NCI-H460 (cell line): ENCODE data around the gene PDZD2. TPM values are rescaled to one million over a fixed set of nuclear protein-coding genes. Genes with fewer than 3 reads are reported as not detected.

Experiments used
- DNase-seq: peaks from one replicate; pipeline ENCODE4 v3.0.0-alpha.2; 2016; ENCODE audit warnings: low read depth; ENCODE audit errors: extremely low read depth
- total RNA-seq: library from RNA; depleted of rRNA; stranded (reverse); fragments of >200 nt; shearing (Covaris generic); gene quantifications from 2 replicates; pipeline ENCODE4 v1.2.3, GENCODE V29; 2014

Gene PDZD2
- total RNA-seq, 1 experiment from 2014 or later: not detected

DNA sequence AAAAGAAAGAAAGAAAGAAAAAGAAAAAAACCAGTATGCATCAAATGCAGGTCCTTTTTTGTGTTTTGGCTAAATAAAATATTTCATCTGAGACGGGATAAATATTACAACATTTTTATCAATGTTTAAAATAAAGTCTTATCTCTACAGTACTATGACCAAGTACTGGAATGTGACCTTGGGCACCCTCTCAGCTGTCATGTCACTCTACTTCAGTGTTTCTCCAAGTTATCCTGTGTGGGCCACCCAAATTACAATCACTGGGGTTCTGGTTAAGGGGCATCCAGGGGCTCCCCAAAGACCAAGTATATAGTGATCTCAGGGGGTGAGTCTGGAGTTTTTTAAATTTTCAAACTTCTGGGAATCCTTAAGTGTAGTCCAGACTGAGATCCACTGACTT, 3.5 kb upstream of the PDZD2 start:
- DNase-seq: no peak

GRCh38 chr5:31637851-31638250, 1.1 kb upstream of the PDZD2 start:
- DNase-seq: no peak

DNA sequence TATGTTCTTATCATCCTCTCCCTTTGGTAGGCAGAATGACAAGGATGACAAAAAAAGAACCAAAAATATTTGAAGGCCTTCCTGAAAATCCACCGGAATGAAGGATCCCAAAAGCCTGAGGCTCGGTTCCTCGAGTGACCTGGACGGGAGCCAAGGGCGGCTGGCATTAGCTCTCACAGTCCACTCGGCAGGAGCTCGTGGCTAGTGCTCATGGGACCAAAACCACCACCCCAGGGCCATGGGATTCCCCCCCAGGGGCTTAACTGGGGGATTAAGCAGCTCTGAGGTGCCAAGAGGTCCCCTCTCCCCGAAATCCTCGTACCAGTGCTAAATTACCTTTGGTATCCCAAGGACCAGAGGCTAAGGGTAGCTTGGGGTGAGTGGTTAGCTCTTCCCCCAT, 586 bp upstream of the PDZD2 start:
- DNase-seq: no peak

DNA sequence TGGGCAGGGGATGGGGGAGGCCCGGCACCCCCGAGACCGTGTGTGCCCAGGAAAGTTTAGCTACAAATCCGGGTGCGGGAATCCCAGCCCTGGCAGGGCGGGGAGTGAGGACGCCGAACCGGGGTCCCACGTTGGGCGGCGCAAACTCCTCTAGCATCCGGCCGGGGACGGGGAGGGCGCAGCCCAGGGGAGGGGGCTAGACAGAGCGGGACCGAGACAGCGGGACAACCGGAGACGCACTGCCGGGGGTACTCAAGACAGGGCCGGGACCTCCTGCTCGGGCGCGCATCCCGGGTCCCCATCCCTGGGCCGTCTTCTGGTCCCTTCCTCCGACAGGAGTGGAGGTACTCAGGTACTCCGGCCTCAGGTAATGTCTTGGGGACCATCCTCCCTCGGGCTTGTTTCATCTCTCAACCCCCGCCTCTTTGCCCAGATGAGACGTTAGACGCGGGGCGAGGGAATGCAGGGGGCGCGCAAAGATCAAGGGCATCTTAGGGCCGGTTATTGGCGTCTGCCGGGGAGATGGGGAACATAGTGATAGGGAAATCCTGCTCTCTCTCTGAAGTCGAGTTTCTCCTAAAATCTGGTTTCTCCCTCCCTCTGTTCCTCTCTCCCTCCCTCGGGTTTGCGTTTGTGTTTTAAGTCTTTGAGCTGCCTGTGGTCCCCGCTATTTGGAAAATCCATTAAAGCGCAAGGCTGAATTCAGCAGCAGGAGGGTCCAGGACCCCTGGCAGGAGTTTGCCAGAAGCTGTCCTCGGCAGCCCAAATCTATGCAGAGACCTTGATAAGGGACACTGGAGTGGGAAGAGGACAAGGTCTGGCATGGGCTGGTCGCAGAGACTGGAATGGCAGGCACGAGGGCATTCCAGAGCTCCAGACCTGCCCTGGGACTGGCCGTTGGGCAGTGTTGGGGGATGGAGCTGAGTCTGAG, 815 bp downstream of the PDZD2 start:
- no peak for DNase-seq

DNA sequence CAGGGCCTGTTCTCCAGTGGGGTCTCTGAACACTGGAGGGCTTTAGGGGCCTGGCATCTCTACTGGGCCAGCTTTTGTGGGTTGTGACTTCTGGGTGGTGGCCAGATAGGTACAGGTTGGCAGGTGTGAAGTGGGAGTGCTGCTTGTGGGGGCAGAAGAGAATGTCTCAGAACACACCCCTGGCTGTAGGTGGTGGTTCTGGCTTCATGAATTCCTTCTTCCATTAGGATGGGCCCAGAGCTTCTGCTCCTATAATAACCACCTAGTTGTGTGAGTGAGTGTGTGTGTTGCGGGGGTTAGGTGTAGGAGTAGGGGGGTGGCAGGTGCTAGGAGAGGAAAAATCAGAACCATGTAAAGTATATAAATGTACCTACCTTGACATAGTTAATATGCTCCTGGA, 1.6 kb downstream of the PDZD2 start:
- DNase-seq: no peak

DNA sequence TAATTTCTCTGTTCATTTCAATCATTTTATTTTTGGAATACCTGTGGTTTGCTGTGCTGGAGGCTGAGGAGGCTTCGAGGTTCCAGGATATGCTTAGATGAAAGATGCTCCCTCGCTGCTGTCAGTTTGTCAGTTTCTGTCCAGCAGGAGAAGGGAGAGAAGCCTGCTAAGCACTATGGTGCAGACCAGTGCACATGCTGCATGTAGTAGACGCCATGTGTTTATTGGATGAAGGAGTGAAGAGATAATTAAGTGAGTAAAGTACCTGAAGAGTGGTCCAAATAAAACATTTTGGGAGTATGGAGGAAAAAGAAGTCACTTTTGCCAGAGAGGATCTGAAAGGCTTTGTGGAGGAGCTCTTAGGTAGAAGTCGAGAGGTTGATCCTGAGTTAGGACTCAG, 2.1 kb downstream of the PDZD2 start:
- DNase-seq: no peak

- no peak for DNase-seq
Measured at GRCh38 chr5:31641575-31641974, 2.6 kb downstream of the PDZD2 start.

- no peak for DNase-seq
Measured at GRCh38 chr5:31645420-31646081, 6.6 kb downstream of the PDZD2 start.

- no peak for DNase-seq
Measured at GRCh38 chr5:31648326-31648725, 9.4 kb downstream of the PDZD2 start.

- DNase-seq: no peak
Measured at GRCh38 chr5:31651241-31651640, 12.3 kb downstream of the PDZD2 start.

DNA sequence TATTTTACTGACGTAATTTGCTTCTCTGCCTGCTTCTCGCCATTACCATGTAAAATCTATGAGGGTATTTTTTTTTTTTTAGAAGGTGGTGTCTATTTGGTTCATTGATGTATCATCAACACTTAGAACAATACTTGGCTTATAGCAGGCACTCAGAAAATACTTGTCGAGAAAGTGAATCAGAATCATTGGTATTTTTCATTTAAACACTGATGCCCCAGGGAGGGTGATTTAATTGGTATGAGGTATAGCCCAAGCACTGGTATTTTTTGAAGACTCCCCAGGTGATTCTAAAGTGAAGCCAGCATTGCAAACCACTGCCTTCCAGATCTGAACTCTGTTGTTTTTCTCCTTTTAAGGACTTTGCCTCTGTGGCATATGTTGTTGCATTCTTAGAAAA, 16.6 kb downstream of the PDZD2 start:
- no peak for DNase-seq

DNA sequence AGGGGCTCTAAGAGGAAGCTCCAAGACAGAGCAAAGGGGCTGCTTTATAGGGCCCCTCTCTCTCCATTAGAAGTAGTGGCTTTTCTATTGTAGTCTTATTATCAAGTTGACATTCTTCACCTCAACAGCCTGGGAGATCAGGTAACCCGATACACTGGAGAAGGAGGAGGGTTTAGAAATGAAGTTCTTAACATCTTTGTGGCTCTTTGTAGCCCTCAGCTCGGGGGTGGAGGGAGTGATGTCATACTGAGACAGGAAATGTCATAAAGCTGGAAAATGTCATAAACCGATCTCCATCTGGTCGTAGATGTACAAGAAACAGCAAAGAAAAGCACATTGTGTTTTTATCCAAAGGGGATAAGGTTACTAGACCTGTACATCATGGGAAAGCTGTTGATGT, 17.9 kb downstream of the PDZD2 start:
- DNase-seq: no peak

GRCh38 chr5:31657315-31657979, 18.5 kb downstream of the PDZD2 start:
- no peak for DNase-seq

GRCh38 chr5:31661257-31661656, 22.3 kb downstream of the PDZD2 start:
- DNase-seq: no peak

DNA sequence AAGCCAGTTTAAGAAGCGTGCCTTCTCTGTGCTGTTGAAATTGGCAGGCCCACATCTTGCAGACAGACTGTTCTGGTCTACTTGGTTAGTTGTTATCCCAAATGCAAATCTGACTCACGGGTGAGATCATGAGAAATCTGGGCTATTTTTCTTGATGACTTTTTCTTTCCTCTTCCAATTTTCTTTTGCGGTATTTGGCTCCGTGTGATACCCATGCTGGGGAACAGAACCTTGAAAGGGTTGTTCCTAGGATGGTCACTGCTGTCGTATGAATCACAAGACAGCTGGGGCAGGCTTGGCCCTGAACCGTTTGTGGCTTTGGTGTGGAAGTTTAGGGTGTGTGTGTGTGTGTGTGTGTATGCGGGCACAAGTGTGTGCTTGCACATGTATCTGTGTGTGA, 24.6 kb downstream of the PDZD2 start:
- DNase-seq: no peak

GRCh38 chr5:31664566-31664965, 25.6 kb downstream of the PDZD2 start:
- peak; percentile 27 for DNase-seq

GRCh38 chr5:31671339-31671741, 32.4 kb downstream of the PDZD2 start:
- DNase-seq: no peak

DNA sequence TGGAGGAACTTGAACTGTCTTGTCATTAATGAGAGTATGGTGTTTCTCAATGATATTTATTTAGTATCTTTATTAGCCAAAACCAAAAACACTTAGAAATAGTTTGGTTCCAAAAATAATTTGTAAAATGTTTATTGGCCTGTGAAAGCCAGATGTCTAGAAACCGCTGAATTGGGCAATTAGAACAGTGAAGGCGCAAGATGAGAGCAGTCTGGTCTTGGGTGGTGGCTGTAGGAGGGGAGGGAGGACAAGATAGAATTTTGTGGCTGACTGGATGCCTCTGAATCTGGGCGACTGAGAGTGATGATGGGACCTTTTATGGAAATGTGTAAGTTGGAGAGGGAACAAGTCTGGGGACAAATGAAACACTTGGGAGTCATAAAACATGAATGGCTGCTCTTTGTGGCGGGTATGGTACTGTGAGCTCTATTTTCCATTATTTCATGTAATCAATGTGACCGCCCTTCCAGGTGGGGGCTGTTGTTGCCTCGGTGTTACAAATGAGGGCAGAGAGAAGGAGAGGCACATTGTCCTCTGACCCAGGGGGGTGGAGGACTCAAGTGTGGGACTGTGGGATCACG, 35.5 kb downstream of the PDZD2 start:
- no peak for DNase-seq

- DNase-seq: no peak
Measured at GRCh38 chr5:31675472-31675871, 36.5 kb downstream of the PDZD2 start.

GRCh38 chr5:31678180-31678579, 39.2 kb downstream of the PDZD2 start:
- DNase-seq: no peak

GRCh38 chr5:31680528-31680927, 41.6 kb downstream of the PDZD2 start:
- no peak for DNase-seq
